Thyroid gland (tissue), 4 donors: ENCODE measurements around the gene LAMC1. TPM values are rescaled to one million over a fixed set of nuclear protein-coding genes. Genes with fewer than 3 reads are reported as not detected.

ENCODE experiments used
- DNase-seq, 2 donors: peaks; one replicate each; pipeline ENCODE4 v3.0.0-alpha.2; 2019
- H3K27ac ChIP-seq, 3 donors: fragments of 200-600 bp; sonication (generic); 1 replicate in 2 of 3; 2 replicates in 1 of 3; pipeline ENCODE4 v1.5.1; 2016 to 2019; ENCODE audit warnings: mild to moderate bottlenecking in 1 of 3, moderate library complexity in 1 of 3
- H3K27me3 ChIP-seq: fragments of 200-600 bp; sonication (generic); one replicate; pipeline ENCODE4 v1.5.1; 2019
- H3K36me3 ChIP-seq, 2 donors: fragments of 200-600 bp; sonication (generic); one replicate each; pipeline ENCODE4 v1.5.1; 2016 to 2019
- H3K4me1 ChIP-seq, 2 donors: fragments of 200-600 bp; sonication (generic); one replicate each; pipeline ENCODE4 v1.5.1; 2017 to 2019
- H3K4me3 ChIP-seq, 3 donors: fragments of 200-600 bp; sonication (generic); replicated peaks in 1 of 3; 1 replicate in 2 of 3; 2 replicates in 1 of 3; pipeline ENCODE4 v1.5.1; 2016; ENCODE audit warnings: mild to moderate bottlenecking in 1 of 3
- H3K9me3 ChIP-seq: fragments of 200-600 bp; sonication (generic); one replicate; pipeline ENCODE4 v1.5.1; 2017
- CTCF ChIP-seq, 6 experiments: fragments of 200-600 bp in 3 of 6; fragments of 450-650 bp in 3 of 6; sonication (generic) in 3 of 6; IDR thresholded peaks; one replicate each; pipeline ENCODE4 v1.5.1; 2016 to 2019; ENCODE audit warnings: antibody characterized with exemption in 6 of 6, mild to moderate bottlenecking in 2 of 6, inconsistent platforms in 1 of 6, moderate library complexity in 1 of 6
- POLR2A ChIP-seq, 2 donors: fragments of 450-650 bp; IDR thresholded peaks; one replicate each; pipeline ENCODE4 v1.6.1; 2017; ENCODE audit warnings: antibody characterized with exemption in 2 of 2, mild to moderate bottlenecking in 2 of 2, moderate library complexity in 1 of 2
- WGBS, 2 donors: methylation state at CpG; one replicate each; pipeline ENCODE4 v1.1.5; 2017; 5-methylcytosine and 5-hydroxymethylcytosine counted together
- intact Hi-C: fragments of 100-400 bp; cut with DNase I; formaldehyde crosslinking; loops from one replicate; pipeline ENCODE4 v1.15.1; 2023
- total RNA-seq, 4 donors: library from RNA; depleted of rRNA; stranded (reverse); fragments of >200 nt; gene quantifications; one replicate each; pipeline ENCODE4 v1.2.3, GENCODE V29; 2016

Gene LAMC1
- 100 to 1,000 TPM; 150 to 213 (median 174) TPM for total RNA-seq

- peak; percentile 77 to 78 for DNase-seq
- Histone ChIP-seq H3K4me3 (peak within 1 kb of the TSS; percentile 51 to 83 (median 66)), H3K36me3 (no peaks in the 10 kb centered on the region), H3K27me3 (no peaks in the 10 kb centered on the region), H3K27ac (peak within 1 kb of the TSS; percentile 100), H3K9me3 (no peaks in the 10 kb centered on the region), H3K4me1 (peaks cover 31 to 41% of the 10 kb centered on the region in 2 donors)
- no peak for TF ChIP-seq CTCF (IDR thresholded peaks at IDR 0.05)
- TF ChIP-seq POLR2A (IDR thresholded peaks at IDR 0.05) = peak in 1 of 2 donors; percentile 6
- 0 to 9% methylated on average over 2 to 5 of the region's 65 CpGs for WGBS, 2 donors
- intact Hi-C loops = no loop called here
Observed at GRCh38 chr1:183023146-183023600, at the start of gene LAMC1. TSS of gene LAMC1 (plus strand) at chr1:183023420. CDS start at chr1:183023717, 297 bp downstream.

DNA sequence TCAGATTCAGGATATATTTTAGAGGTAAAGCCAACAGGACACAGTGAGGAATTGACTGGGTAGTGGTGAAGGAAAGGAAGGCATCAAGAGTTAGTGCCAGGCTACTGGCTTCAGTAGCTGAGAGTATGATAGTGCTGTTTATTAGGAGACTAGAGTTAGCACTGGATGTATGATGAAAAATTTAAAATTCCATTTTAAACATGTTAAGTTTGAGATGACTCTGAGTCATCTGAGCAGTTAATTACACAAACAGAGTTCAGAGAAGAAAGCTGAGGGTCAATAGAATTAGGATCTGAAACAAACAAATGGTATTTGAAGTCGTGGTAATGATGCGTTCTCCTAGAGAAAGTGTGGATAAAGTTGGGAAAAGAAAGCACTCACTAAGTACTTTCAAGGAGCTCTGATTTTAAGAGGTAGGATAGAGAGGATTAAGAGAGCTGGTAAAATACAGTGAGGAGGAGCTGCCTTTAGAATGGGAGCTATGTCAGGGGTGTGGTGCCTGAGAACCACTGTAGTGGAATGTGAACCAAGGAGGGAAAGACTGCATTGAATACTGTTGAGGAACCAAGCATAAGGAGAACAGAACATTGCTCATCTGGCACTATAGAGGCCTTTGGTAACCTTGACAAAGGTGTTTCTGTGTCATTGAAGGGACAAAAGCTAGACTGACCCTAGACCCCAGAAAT is 48.6 kb upstream of the LAMC1 start:
- H3K27ac ChIP-seq = no peak overlapping the region
- H3K4me3 ChIP-seq = no peak overlapping the region
- no peaks in the 10 kb centered on the region for H3K36me3 ChIP-seq
- no peaks in the 10 kb centered on the region for H3K4me1 ChIP-seq
- H3K9me3 ChIP-seq = no peaks in the 10 kb centered on the region
- no peak for DNase-seq
- intact Hi-C loops = no loop called here
- 82 to 83% methylated on average over 2 of the region's 2 CpGs for WGBS, 2 donors
- TF ChIP-seq POLR2A (IDR thresholded peaks at IDR 0.05) (no peak), CTCF (IDR thresholded peaks at IDR 0.05) (no peak)
- H3K27me3 ChIP-seq = no peaks in the 10 kb centered on the region

- no peak overlapping the region for H3K4me3 ChIP-seq
- H3K27me3 ChIP-seq = no peaks in the 10 kb centered on the region
- 96 to 97% methylated on average over 2 of the region's 2 CpGs for WGBS, 2 donors
- H3K27ac ChIP-seq = no peak overlapping the region
- DNase-seq = no peak
- H3K36me3 ChIP-seq = no peaks in the 10 kb centered on the region
- H3K9me3 ChIP-seq = no peaks in the 10 kb centered on the region
- intact Hi-C loops = no loop called here
- TF ChIP-seq CTCF (IDR thresholded peaks at IDR 0.05) (no peak), POLR2A (IDR thresholded peaks at IDR 0.05) (no peak)
- no peaks in the 10 kb centered on the region for H3K4me1 ChIP-seq
Observed at GRCh38 chr1:182977480-182977879, 45.7 kb upstream of the LAMC1 start.

- no peaks in the 10 kb centered on the region for H3K36me3 ChIP-seq
- no peaks in the 10 kb centered on the region for H3K27me3 ChIP-seq
- H3K27ac ChIP-seq = no peak overlapping the region
- H3K4me1 ChIP-seq = no peaks in the 10 kb centered on the region
- H3K9me3 ChIP-seq = no peaks in the 10 kb centered on the region
- no peak for DNase-seq
- TF ChIP-seq POLR2A (IDR thresholded peaks at IDR 0.05) = no peak
- TF ChIP-seq CTCF (IDR thresholded peaks at IDR 0.05) = no peak
- H3K4me3 ChIP-seq = no peak overlapping the region
- WGBS, 2 donors = 91 to 94% methylated on average over 6 of the region's 6 CpGs
- intact Hi-C loops = no loop called here
Observed at GRCh38 chr1:182978151-182978853, 44.9 kb upstream of the LAMC1 start.

DNA sequence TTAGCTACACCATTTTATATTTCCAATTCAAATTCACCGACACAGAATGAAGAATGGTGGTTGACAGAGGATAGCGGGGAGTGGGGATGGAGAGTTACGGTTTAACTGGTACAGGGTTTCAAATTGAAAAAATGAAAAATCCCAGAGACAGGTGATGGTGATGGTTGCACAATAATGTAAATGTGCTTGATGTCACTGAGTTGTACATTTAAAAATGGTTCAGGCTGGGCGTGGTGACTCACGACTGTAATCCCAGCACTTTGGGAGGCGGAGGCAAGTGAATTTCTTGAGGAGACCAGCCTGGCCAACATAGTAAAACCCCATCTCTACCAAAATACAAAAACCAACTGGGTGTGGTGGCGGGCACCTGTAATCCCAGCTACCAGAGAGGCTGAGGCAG is 39.1 kb upstream of the LAMC1 start:
- Histone ChIP-seq H3K27ac (no peak overlapping the region), H3K4me3 (no peak overlapping the region), H3K4me1 (no peaks in the 10 kb centered on the region), H3K9me3 (no peaks in the 10 kb centered on the region), H3K27me3 (no peaks in the 10 kb centered on the region), H3K36me3 (no peaks in the 10 kb centered on the region)
- no peak for DNase-seq
- WGBS, 2 donors = 96% methylated on average over 7 of the region's 7 CpGs
- TF ChIP-seq CTCF (IDR thresholded peaks at IDR 0.05) (no peak), POLR2A (IDR thresholded peaks at IDR 0.05) (no peak)
- intact Hi-C loops = no loop called here
